Hematopoietic multipotent progenitor cell treated with erythropoietin and hydrocortisone succinate and interleukin-3 and kit ligand, for 6 days (in vitro differentiated cells): ENCODE measurements around the gene DNAJC4.

Experiments
- DNase-seq: peaks from one replicate; pipeline ENCODE4 v3.0.0-alpha.2; 2015

Gene DNAJC4

DNA sequence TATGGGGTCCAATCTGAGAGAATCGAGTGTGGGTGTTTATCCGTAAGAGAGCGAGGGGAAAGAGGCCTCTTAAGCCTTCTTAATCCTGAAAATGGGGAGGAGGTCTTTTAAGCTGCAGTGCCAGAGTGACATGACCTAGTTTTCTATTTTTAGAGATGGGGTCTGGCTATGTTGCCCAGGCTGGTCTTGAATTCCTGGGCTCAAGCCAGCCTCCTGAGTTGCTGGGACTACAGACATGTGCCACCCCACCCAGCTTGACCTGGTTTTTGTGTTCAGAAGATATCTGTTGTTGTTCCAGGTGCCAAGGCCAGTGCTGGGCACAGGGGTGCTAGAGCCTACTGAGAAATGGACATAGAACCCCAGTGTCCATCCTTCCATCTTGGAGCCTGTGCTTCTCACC lies 52.7 kb downstream of the DNAJC4 start:
- no peak for DNase-seq
